ENCODE measurements around the gene HDDC3. TPM values are rescaled to one million over a fixed set of nuclear protein-coding genes. Genes with fewer than 3 reads are reported as not detected.

Gene HDDC3
- total and polyA plus RNA-seq, 2 donors (not counting 3 experiments of a cell fraction or from before 2014, with no cell fraction given) = 16.0 to 20.2 TPM

GRCh38 chr15:90931575-90931827 is 848 bp downstream of the HDDC3 start:
- H3K27me3 ChIP-seq (ENCODE audit: control insufficient read depth in 2 of 2, insufficient read depth in 2 of 2, low read length in 2 of 2) = no peaks in the 10 kb centered on the region
- H3K9me1 ChIP-seq (replicated peaks; ENCODE audit: control insufficient read depth, extremely low read depth, insufficient read depth, low read length) = no peaks in the 10 kb centered on the region
- H3K4me1 ChIP-seq (ENCODE audit: control insufficient read depth, extremely low read depth, insufficient read depth, low read length) = peaks cover 31% of the 10 kb centered on the region
- no peak for TF ChIP-seq EZH2 (IDR thresholded peaks at IDR 0.05; ENCODE audit: borderline replicate concordance, low read depth, low read length, severe bottlenecking)
- TF ChIP-seq FOS (IDR thresholded peaks at IDR 0.05; ENCODE audit: borderline replicate concordance, insufficient read depth, low read length) = no peak
- TF ChIP-seq POLR2AphosphoS5 (IDR thresholded peaks at IDR 0.05; ENCODE audit: insufficient read depth, low read depth, low read length) = no peak
- TF ChIP-seq MAX (IDR thresholded peaks at IDR 0.05; ENCODE audit: insufficient read depth, insufficient read length) = no peak
- TF ChIP-seq POLR2A (IDR thresholded peaks at IDR 0.05; ENCODE audit: low read depth, low read length) = no peak
- TF ChIP-seq MYC (IDR thresholded peaks at IDR 0.05; ENCODE audit: low read depth, low read length) = no peak
- TF ChIP-seq GATA2 (IDR thresholded peaks at IDR 0.05; ENCODE audit: insufficient read depth, insufficient read length, low read depth, low read length) = no peak
- TF ChIP-seq JUN (IDR thresholded peaks at IDR 0.05; ENCODE audit: borderline replicate concordance, insufficient read depth, insufficient read length, low read depth) = no peak
- TF ChIP-seq CTCF (IDR thresholded peaks at IDR 0.05; ENCODE audit: extremely low read depth in 1 of 2, insufficient read depth in 1 of 2, low read depth in 1 of 2, low read length in 2 of 2) = no peak
- POLR2A ChIA-PET = interaction anchor here (0.6 kb wide), 1 partner anchor 720 kb away, joined by 3 read pairs; no protein-coding TSS in a partner anchor
- H3K4me3 ChIP-seq (replicated peaks in 1 of 3; ENCODE audit: insufficient read depth in 1 of 3, low read depth in 1 of 3, low read length in 3 of 3) = peak overlapping the region in 1 of 3 experiments; percentile 62
- H3K36me3 ChIP-seq (ENCODE audit: control insufficient read depth in 2 of 2, extremely low read depth in 1 of 2, insufficient read depth in 2 of 2, low read length in 2 of 2) = no peaks in the 10 kb centered on the region
- dilution Hi-C loops (cut with MboI; ENCODE audit: extremely low pct_ligation_motif_present, low sequenced_read_pairs) (no loop called here), intact Hi-C loops (cut with micrococcal nuclease) (loop anchor here (1.0 to 5.0 kb wide), 2 partner anchors 29 to 429 kb away; no protein-coding TSS in a partner anchor)
- H3K79me2 ChIP-seq (ENCODE audit: control insufficient read depth, insufficient read depth, low read length) = peaks cover 11% of the 10 kb centered on the region
- no peak overlapping the region for H3K9ac ChIP-seq (replicated peaks; ENCODE audit: extremely low read depth, insufficient read depth, low read length)
- no peak overlapping the region for H2AFZ ChIP-seq (ENCODE audit: low read depth, low read length)
- CTCF ChIA-PET = interaction anchor here (0.9 to 8.1 kb wide), 15 partner anchors 10 to 611 kb away, joined by 3 to 66 read pairs (median 8); partner anchors contain the start of genes MAN2A2 and RCCD1
- H3K9me3 ChIP-seq (replicated peaks; ENCODE audit: control insufficient read depth, insufficient read depth, low read length) = no peaks in the 10 kb centered on the region
- no TSS peak for BruUV-seq (replicated peaks)
- no peak for DNase-seq (ENCODE audit: low read depth, low spot score)
- H3K4me2 ChIP-seq (ENCODE audit: insufficient read depth, low read length) = peak overlapping the region; percentile 56
- FAIRE-seq = no peak
- H3K27ac ChIP-seq (ENCODE audit: insufficient read depth, low read depth, low read length) = no peak overlapping the region
- H4K20me1 ChIP-seq (replicated peaks; ENCODE audit: control insufficient read depth, extremely low read depth, insufficient read depth, low read length) = no peaks in the 10 kb centered on the region
